IMR-90 (cell line): ENCODE measurements around the gene PSME2.

Experiments used
- CHD1 ChIP-seq: IDR thresholded peaks from 2 replicates; pipeline ENCODE4 v1.6.1; 2012; ENCODE audit warnings: low read depth, low read length, improper control_type of control experiment
- FOS ChIP-seq: fragments of 150-350 bp; IDR thresholded peaks from 2 replicates; pipeline ENCODE4 v1.6.1; 2016; ENCODE audit warnings: low read depth, low read length
- MXI1 ChIP-seq: IDR thresholded peaks from 2 replicates; pipeline ENCODE4 v1.6.1; 2012; ENCODE audit warnings: low read depth, mild to moderate bottlenecking, low read length, moderate library complexity, borderline replicate concordance
- POLR2A ChIP-seq: IDR thresholded peaks from 2 replicates; pipeline ENCODE4 v1.6.1; 2012; ENCODE audit warnings: mild to moderate bottlenecking, low read depth, low read length
- RAD21 ChIP-seq: IDR thresholded peaks from 2 replicates; pipeline ENCODE4 v1.6.1; 2012; ENCODE audit warnings: low read length, improper control_type of control experiment
- RFX5 ChIP-seq: IDR thresholded peaks from 2 replicates; pipeline ENCODE4 v1.8.0; 2012; ENCODE audit warnings: low read depth, mild to moderate bottlenecking, low read length, moderate library complexity
- SMC3 ChIP-seq: fragments of 150-350 bp; IDR thresholded peaks from 2 replicates; pipeline ENCODE4 v1.6.1; 2016; ENCODE audit warnings: low read depth, mild to moderate bottlenecking, antibody characterized with exemption, low read length, moderate library complexity
- TF ChIP-seq, protein P1 (sequence below): conservative IDR thresholded peaks from 2 replicates; pipeline ENCODE4 v1.5.1; 2012; ENCODE audit warnings: mild to moderate bottlenecking, low read depth, low read length, improper control_type of control experiment
- TF ChIP-seq, protein P2 (sequence below): fragments of 150-350 bp; IDR thresholded peaks from 2 replicates; pipeline ENCODE4 v1.6.1; 2016; ENCODE audit warnings: low read depth, mild to moderate bottlenecking, low read length, moderate library complexity, borderline replicate concordance

DNA sequence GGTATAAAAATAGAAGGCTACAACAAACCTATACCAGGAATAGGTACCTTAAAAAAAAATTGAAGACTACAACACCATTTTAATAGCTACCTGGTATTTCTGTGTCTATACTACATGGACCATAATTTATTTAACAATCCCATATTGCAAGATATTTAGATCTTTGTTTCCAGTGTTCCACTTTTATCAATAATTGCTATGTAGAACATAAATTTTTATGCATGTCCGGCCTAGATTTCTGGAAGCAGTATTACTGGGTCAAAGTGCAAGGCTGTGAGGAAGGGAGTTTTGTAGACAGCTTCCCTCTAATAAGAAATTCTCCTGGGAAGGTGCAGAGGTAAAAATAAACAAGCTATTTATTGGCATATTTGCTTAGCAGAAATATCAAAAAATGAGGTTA lies 35.9 kb downstream of the PSME2 start:
- TF ChIP-seq FOS (no peak), POLR2A (no peak), RAD21 (no peak), SMC3 (no peak), CHD1 (no peak), RFX5 (no peak), MXI1 (no peak)
- TF ChIP-seq, protein P1, sequence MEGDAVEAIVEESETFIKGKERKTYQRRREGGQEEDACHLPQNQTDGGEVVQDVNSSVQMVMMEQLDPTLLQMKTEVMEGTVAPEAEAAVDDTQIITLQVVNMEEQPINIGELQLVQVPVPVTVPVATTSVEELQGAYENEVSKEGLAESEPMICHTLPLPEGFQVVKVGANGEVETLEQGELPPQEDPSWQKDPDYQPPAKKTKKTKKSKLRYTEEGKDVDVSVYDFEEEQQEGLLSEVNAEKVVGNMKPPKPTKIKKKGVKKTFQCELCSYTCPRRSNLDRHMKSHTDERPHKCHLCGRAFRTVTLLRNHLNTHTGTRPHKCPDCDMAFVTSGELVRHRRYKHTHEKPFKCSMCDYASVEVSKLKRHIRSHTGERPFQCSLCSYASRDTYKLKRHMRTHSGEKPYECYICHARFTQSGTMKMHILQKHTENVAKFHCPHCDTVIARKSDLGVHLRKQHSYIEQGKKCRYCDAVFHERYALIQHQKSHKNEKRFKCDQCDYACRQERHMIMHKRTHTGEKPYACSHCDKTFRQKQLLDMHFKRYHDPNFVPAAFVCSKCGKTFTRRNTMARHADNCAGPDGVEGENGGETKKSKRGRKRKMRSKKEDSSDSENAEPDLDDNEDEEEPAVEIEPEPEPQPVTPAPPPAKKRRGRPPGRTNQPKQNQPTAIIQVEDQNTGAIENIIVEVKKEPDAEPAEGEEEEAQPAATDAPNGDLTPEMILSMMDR: no peak
- TF ChIP-seq, protein P2, sequence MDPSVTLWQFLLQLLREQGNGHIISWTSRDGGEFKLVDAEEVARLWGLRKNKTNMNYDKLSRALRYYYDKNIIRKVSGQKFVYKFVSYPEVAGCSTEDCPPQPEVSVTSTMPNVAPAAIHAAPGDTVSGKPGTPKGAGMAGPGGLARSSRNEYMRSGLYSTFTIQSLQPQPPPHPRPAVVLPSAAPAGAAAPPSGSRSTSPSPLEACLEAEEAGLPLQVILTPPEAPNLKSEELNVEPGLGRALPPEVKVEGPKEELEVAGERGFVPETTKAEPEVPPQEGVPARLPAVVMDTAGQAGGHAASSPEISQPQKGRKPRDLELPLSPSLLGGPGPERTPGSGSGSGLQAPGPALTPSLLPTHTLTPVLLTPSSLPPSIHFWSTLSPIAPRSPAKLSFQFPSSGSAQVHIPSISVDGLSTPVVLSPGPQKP: no peak
